NB4 (cell line): ENCODE data around the gene LY6G5B.

Source experiments
- DNase-seq: peaks from one replicate; pipeline ENCODE4 v3.0.0; 2010; ENCODE audit warnings: low read depth
- H3K4me3 ChIP-seq: one replicate; pipeline ENCODE4 v1.5.1; 2011; ENCODE audit warnings: mild to moderate bottlenecking, low read depth, low read length, moderate library complexity
- CTCF ChIP-seq: IDR thresholded peaks from one replicate; pipeline ENCODE4 v1.5.1; 2012; ENCODE audit warnings: low read depth, low read length
- MAX ChIP-seq: IDR thresholded peaks from 2 replicates; pipeline ENCODE4 v1.6.1; 2011; ENCODE audit warnings: low read depth, low read length
- MYC ChIP-seq: IDR thresholded peaks from 2 replicates; pipeline ENCODE4 v1.6.1; 2011; ENCODE audit warnings: low read depth, low read length
- POLR2A ChIP-seq: IDR thresholded peaks from 2 replicates; pipeline ENCODE4 v1.6.1; 2011; ENCODE audit warnings: mild to moderate bottlenecking; ENCODE audit not compliant: insufficient read length; ENCODE audit errors: extremely low read depth

The LY6G5B gene

DNA sequence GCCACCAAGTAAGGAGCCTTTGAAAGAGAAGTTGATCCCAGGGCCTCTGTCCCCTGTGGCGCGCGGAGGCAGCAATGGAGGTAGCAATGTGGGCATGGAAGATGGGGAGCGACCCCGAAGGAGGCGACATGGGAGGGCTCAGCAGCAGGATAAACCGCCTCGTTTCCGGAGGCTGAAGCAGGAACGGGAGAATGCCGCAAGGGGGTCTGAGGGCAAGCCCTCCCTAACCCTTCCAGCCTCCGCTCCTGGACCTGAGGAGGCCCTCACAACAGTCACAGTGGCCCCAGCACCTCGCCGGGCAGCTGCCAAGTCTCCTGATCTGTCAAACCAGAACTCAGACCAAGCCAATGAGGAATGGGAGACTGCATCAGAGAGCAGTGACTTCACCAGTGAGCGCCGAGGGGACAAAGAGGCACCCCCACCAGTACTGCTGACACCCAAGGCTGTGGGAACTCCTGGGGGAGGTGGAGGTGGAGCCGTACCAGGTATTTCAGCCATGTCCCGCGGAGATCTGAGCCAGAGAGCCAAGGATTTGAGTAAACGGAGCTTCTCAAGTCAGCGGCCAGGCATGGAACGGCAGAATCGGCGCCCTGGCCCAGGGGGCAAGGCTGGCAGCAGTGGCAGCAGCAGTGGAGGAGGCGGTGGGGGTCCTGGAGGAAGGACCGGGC lies 37.4 kb upstream of the LY6G5B start:
- DNase-seq = no peak
- H3K4me3 ChIP-seq = no peak overlapping the region
- TF ChIP-seq MAX = no peak
- TF ChIP-seq MYC = no peak
- TF ChIP-seq POLR2A = no peak
- no peak for TF ChIP-seq CTCF

GRCh38 chr6:31633447-31633846 lies 36.3 kb upstream of the LY6G5B start:
- DNase-seq = no peak
- TF ChIP-seq MYC (no peak), POLR2A (no peak)
- H3K4me3 ChIP-seq = no peak overlapping the region

- TF ChIP-seq CTCF = no peak
- TF ChIP-seq MAX = no peak
- no peak for TF ChIP-seq POLR2A
- TF ChIP-seq MYC = no peak
- no peak for DNase-seq
- H3K4me3 ChIP-seq = no peak overlapping the region
Observed at GRCh38 chr6:31634131-31634530, 35.6 kb upstream of the LY6G5B start.

- no peak for DNase-seq
- TF ChIP-seq MAX = no peak
- no peak for TF ChIP-seq POLR2A
- TF ChIP-seq MYC = no peak
- TF ChIP-seq CTCF = no peak
Observed at GRCh38 chr6:31634969-31635575, 34.7 kb upstream of the LY6G5B start.

DNA sequence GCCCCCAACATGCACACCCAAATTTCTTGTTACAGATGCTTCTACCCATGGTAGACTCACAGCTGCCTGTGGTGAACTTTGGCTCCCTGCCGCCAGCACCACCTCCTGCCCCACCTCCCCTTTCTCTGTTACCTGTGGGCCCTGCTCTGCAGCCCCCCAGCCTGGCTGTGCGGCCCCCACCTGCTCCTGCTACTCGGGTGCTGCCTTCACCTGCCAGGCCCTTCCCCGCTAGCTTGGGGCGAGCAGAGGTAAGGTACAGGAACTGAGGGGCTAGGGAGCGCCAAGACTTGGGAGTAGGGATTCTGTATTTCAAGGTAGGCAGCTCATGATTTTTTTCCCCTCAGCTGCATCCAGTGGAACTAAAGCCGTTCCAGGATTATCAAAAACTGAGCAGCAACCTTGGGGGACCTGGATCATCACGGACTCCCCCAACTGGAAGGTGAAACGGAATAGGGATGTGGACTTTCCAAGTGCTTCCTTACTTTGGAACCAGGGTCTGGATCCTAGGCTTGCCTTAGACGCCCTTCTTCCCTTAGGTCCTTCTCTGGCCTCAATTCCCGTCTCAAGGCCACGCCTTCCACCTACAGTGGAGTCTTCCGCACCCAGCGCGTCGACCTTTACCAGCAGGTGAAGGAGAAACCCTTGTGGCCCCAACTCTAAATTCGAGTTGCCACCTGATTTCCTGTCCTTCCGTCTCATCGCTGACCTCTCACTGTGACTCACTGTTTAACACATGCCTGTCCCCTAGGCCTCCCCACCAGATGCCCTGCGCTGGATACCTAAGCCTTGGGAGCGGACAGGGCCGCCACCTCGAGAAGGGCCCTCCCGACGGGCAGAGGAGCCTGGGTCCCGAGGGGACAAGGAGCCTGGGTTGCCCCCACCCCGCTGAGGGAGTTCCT lies 32.8 kb upstream of the LY6G5B start:
- no peak for DNase-seq
- no peak for TF ChIP-seq MYC
- TF ChIP-seq CTCF = no peak
- TF ChIP-seq POLR2A = no peak
- no peak for TF ChIP-seq MAX
- no peak overlapping the region for H3K4me3 ChIP-seq

More at GRCh38 chr6:31634969-31635575, 34.7 kb upstream of the LY6G5B start:
- H3K4me3 ChIP-seq = no peak overlapping the region

- no peak overlapping the region for H3K4me3 ChIP-seq
- DNase-seq = no peak
- TF ChIP-seq MYC (no peak), MAX (no peak), POLR2A (no peak)
Observed at GRCh38 chr6:31639043-31639442, 30.7 kb upstream of the LY6G5B start.
